ENCODE results near the gene MBD3L3. TPM values are rescaled to one million over a fixed set of nuclear protein-coding genes. Genes with fewer than 3 reads are reported as not detected.
"Not testable (repeated sequence)": the region's sequence is repeated elsewhere in the genome, so short reads cannot be mapped to it uniquely, and the experiment has no call there.

The MBD3L3 gene
- total and polyA plus RNA-seq, 2 experiments from 2014 or later = not detected

DNA sequence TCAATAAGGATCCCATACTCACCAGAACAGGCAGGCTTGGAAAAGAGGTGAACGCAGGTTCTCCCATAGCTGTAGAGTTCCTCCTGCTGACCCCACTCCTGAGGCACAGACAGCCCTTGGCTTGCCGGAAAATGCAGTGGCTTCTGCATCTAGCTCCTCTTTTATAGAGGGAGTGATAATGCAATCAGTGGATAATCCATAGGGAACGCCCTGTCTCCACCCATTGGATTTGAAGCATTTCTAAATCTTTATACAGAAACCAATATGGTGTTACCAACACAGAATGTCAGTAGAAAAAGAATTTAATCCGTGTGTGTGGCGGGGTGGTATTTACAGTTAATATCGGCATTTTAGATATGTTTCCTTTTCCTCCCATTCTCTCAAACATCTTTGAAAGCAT lies 37.1 kb downstream of the MBD3L3 start, which contains the start of gene MBD3L2B:
Gene MBD3L2B (minus strand): TSS at position 101 of the 400 bp plus-strand sequence. CDS start 34 bp downstream, at position 67.
- not testable (repeated sequence) for DNase-seq (ENCODE audit: low spot score); H2AFZ ChIP-seq; ATAC-seq; H3K36me3 ChIP-seq (ENCODE audit: insufficient read depth); H3K4me1 Mint-ChIP-seq; H3K4me3 Mint-ChIP-seq; H3K9me2 ChIP-seq (ENCODE audit: insufficient read depth); H3K27ac Mint-ChIP-seq; H3K27me3 ChIP-seq (ENCODE audit: insufficient read depth); H3K27me3 Mint-ChIP-seq (ENCODE audit: insufficient read depth, low read depth, poor library complexity); H3K4me2 ChIP-seq; H3K4me3 ChIP-seq; H3K4me1 ChIP-seq (ENCODE audit: insufficient read depth); H3K27ac ChIP-seq (ENCODE audit: low read depth); H3K79me2 ChIP-seq (replicated peaks; ENCODE audit: insufficient read depth); H4K20me1 ChIP-seq (replicated peaks; ENCODE audit: insufficient read depth); H3F3A ChIP-seq (replicated peaks; ENCODE audit: low read depth)
- H3K36me3 Mint-ChIP-seq (ENCODE audit: low read depth) = peaks cover 13% of the 10 kb centered on the region; the same call in 1 of the 3 replicates
- H3K9me3 Mint-ChIP-seq = peaks cover 22% of the 10 kb centered on the region

DNA sequence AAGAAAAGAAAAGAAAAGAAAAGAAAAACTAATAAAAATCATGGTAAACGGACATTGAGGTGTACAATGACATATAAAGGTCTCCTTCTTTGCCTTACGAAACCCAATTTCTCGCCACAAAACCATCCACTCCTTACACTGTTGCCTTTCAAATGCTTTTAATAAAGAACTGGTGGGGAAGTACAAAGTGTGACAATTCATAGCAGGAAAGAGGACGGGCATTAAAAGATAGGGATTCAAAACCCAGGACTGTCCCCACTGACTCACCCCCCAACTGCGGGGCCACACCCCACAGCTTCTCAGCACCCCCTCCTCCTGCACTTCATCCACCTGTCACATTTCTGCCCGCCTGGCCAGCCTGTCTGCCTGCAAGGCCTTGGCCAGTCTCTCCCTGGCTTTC lies 39.6 kb downstream of the MBD3L3 start:
- H3K4me3 Mint-ChIP-seq = no peak overlapping the region
- H3K9me2 ChIP-seq (ENCODE audit: insufficient read depth) = no peaks in the 10 kb centered on the region
- DNase-seq (ENCODE audit: low spot score) = no peak
- H3K4me1 ChIP-seq (ENCODE audit: insufficient read depth) = no peaks in the 10 kb centered on the region
- H3K27ac ChIP-seq (ENCODE audit: low read depth) = no peak overlapping the region
- H4K20me1 ChIP-seq (replicated peaks; ENCODE audit: insufficient read depth) = no peaks in the 10 kb centered on the region
- TF ChIP-seq NANOG (IDR thresholded peaks at IDR 0.05; ENCODE audit: borderline replicate concordance) = no peak
- TF ChIP-seq, protein P1, sequence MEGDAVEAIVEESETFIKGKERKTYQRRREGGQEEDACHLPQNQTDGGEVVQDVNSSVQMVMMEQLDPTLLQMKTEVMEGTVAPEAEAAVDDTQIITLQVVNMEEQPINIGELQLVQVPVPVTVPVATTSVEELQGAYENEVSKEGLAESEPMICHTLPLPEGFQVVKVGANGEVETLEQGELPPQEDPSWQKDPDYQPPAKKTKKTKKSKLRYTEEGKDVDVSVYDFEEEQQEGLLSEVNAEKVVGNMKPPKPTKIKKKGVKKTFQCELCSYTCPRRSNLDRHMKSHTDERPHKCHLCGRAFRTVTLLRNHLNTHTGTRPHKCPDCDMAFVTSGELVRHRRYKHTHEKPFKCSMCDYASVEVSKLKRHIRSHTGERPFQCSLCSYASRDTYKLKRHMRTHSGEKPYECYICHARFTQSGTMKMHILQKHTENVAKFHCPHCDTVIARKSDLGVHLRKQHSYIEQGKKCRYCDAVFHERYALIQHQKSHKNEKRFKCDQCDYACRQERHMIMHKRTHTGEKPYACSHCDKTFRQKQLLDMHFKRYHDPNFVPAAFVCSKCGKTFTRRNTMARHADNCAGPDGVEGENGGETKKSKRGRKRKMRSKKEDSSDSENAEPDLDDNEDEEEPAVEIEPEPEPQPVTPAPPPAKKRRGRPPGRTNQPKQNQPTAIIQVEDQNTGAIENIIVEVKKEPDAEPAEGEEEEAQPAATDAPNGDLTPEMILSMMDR (conservative IDR thresholded peaks at IDR 0.05; ENCODE audit: low read depth in 2 of 2) = no peak
- TF ChIP-seq, protein P2, sequence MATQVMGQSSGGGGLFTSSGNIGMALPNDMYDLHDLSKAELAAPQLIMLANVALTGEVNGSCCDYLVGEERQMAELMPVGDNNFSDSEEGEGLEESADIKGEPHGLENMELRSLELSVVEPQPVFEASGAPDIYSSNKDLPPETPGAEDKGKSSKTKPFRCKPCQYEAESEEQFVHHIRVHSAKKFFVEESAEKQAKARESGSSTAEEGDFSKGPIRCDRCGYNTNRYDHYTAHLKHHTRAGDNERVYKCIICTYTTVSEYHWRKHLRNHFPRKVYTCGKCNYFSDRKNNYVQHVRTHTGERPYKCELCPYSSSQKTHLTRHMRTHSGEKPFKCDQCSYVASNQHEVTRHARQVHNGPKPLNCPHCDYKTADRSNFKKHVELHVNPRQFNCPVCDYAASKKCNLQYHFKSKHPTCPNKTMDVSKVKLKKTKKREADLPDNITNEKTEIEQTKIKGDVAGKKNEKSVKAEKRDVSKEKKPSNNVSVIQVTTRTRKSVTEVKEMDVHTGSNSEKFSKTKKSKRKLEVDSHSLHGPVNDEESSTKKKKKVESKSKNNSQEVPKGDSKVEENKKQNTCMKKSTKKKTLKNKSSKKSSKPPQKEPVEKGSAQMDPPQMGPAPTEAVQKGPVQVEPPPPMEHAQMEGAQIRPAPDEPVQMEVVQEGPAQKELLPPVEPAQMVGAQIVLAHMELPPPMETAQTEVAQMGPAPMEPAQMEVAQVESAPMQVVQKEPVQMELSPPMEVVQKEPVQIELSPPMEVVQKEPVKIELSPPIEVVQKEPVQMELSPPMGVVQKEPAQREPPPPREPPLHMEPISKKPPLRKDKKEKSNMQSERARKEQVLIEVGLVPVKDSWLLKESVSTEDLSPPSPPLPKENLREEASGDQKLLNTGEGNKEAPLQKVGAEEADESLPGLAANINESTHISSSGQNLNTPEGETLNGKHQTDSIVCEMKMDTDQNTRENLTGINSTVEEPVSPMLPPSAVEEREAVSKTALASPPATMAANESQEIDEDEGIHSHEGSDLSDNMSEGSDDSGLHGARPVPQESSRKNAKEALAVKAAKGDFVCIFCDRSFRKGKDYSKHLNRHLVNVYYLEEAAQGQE (IDR thresholded peaks at IDR 0.05; ENCODE audit: unreplicated experiment) = no peak
- no peak for TF ChIP-seq ZNF114 (CRISPR knock-in tag; IDR thresholded peaks at IDR 0.05)
- no peak for TF ChIP-seq STAT1 (IDR thresholded peaks at IDR 0.05; ENCODE audit: unreplicated experiment)
- no peak for TF ChIP-seq EZH2phosphoT487 (IDR thresholded peaks at IDR 0.05; ENCODE audit: unreplicated experiment)
- TF ChIP-seq, protein P3, sequence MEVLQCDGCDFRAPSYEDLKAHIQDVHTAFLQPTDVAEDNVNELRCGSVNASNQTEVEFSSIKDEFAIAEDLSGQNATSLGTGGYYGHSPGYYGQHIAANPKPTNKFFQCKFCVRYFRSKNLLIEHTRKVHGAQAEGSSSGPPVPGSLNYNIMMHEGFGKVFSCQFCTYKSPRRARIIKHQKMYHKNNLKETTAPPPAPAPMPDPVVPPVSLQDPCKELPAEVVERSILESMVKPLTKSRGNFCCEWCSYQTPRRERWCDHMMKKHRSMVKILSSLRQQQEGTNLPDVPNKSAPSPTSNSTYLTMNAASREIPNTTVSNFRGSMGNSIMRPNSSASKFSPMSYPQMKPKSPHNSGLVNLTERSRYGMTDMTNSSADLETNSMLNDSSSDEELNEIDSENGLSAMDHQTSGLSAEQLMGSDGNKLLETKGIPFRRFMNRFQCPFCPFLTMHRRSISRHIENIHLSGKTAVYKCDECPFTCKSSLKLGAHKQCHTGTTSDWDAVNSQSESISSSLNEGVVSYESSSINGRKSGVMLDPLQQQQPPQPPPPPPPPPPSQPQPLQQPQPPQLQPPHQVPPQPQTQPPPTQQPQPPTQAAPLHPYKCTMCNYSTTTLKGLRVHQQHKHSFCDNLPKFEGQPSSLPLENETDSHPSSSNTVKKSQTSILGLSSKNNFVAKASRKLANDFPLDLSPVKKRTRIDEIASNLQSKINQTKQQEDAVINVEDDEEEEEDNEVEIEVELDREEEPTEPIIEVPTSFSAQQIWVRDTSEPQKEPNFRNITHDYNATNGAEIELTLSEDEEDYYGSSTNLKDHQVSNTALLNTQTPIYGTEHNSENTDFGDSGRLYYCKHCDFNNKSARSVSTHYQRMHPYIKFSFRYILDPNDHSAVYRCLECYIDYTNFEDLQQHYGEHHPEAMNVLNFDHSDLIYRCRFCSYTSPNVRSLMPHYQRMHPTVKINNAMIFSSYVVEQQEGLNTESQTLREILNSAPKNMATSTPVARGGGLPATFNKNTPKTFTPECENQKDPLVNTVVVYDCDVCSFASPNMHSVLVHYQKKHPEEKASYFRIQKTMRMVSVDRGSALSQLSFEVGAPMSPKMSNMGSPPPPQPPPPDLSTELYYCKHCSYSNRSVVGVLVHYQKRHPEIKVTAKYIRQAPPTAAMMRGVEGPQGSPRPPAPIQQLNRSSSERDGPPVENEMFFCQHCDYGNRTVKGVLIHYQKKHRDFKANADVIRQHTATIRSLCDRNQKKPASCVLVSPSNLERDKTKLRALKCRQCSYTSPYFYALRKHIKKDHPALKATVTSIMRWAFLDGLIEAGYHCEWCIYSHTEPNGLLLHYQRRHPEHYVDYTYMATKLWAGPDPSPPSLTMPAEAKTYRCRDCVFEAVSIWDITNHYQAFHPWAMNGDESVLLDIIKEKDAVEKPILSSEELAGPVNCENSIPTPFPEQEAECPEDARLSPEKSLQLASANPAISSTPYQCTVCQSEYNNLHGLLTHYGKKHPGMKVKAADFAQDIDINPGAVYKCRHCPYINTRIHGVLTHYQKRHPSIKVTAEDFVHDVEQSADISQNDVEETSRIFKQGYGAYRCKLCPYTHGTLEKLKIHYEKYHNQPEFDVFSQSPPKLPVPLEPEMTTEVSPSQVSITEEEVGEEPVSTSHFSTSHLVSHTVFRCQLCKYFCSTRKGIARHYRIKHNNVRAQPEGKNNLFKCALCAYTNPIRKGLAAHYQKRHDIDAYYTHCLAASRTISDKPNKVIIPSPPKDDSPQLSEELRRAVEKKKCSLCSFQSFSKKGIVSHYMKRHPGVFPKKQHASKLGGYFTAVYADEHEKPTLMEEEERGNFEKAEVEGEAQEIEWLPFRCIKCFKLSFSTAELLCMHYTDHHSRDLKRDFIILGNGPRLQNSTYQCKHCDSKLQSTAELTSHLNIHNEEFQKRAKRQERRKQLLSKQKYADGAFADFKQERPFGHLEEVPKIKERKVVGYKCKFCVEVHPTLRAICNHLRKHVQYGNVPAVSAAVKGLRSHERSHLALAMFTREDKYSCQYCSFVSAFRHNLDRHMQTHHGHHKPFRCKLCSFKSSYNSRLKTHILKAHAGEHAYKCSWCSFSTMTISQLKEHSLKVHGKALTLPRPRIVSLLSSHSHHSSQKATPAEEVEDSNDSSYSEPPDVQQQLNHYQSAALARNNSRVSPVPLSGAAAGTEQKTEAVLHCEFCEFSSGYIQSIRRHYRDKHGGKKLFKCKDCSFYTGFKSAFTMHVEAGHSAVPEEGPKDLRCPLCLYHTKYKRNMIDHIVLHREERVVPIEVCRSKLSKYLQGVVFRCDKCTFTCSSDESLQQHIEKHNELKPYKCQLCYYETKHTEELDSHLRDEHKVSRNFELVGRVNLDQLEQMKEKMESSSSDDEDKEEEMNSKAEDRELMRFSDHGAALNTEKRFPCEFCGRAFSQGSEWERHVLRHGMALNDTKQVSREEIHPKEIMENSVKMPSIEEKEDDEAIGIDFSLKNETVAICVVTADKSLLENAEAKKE (CRISPR knock-in tag; IDR thresholded peaks at IDR 0.05) = no peak
- TF ChIP-seq EZH2 (IDR thresholded peaks at IDR 0.05; ENCODE audit: low read depth, unreplicated experiment) = no peak
- no peak for TF ChIP-seq POLR2AphosphoS5 (IDR thresholded peaks at IDR 0.05; ENCODE audit: low read depth)
- H3K36me3 ChIP-seq (ENCODE audit: insufficient read depth) = peaks cover 6% of the 10 kb centered on the region; the same call in 1 of the 2 replicates
- H3K9me3 Mint-ChIP-seq = peaks cover 46% of the 10 kb centered on the region
- no peak overlapping the region for H3K4me3 ChIP-seq
- H3K79me2 ChIP-seq (replicated peaks; ENCODE audit: insufficient read depth) = no peaks in the 10 kb centered on the region
- no peak overlapping the region for H3K27ac Mint-ChIP-seq
- no peaks in the 10 kb centered on the region for H3K27me3 ChIP-seq (ENCODE audit: insufficient read depth)
- no peak overlapping the region for H2AFZ ChIP-seq
- no peaks in the 10 kb centered on the region for H3F3A ChIP-seq (replicated peaks; ENCODE audit: low read depth)
- H3K27me3 Mint-ChIP-seq (ENCODE audit: insufficient read depth, low read depth, poor library complexity) = no peaks in the 10 kb centered on the region
- H3K4me1 Mint-ChIP-seq = no peaks in the 10 kb centered on the region
- peaks cover 17% of the 10 kb centered on the region; the same call in 1 of the 3 replicates for H3K36me3 Mint-ChIP-seq (ENCODE audit: low read depth)
- no peak for ATAC-seq
- no peak overlapping the region for H3K4me2 ChIP-seq
